ENCODE measurements around the gene CDCA7L. TPM values are rescaled to one million over a fixed set of nuclear protein-coding genes. Genes with fewer than 3 reads are reported as not detected.

The CDCA7L gene
- total and polyA plus RNA-seq, 10 donors: 15.4 to 38.6 (median 30.4) TPM

- DNase-seq: no peak
- Histone ChIP-seq H3K9me3 (no peaks in the 10 kb centered on the region), H3K4me1 (peaks cover 0 to 12% (median 2%) of the 10 kb centered on the region in 6 donors), H3K27me3 (replicated peaks in 1 of 7) (no peaks in the 10 kb centered on the region), H3K4me3 (no peak overlapping the region), H3K36me3 (peaks cover 0 to 87% (median 27%) of the 10 kb centered on the region in 6 donors), H3K27ac (no peak overlapping the region)
- 94 to 98% (median 95%) methylated on average over 14 of the region's 14 CpGs for WGBS, 5 donors
- TF ChIP-seq CTCF (IDR thresholded peaks at IDR 0.05 in 8 of 11, conservative IDR thresholded peaks at IDR 0.05 in 3 of 11) (no peak), POLR2AphosphoS5 (IDR thresholded peaks at IDR 0.05) (no peak), POLR2A (IDR thresholded peaks at IDR 0.05) (no peak)
- intact Hi-C loops (cut with DNase I; ENCODE audit: low total_unique reads): no loop called here
These were observed 42.5 kb downstream of the CDCA7L start for GRCh38 chr7:21903020-21903786.

- peaks cover 0 to 77% (median 21%) of the 10 kb centered on the region in 6 donors for H3K36me3 ChIP-seq
These were observed 43.5 kb downstream of the CDCA7L start for GRCh38 chr7:21902240-21902639.

GRCh38 chr7:21898265-21898930 is 47.3 kb downstream of the CDCA7L start:
- Histone ChIP-seq H3K36me3 (peaks cover 0 to 39% (median 9%) of the 10 kb centered on the region in 6 donors), H3K27ac (peak overlapping the region; percentile 14 to 87 (median 72)), H3K9me3 (no peaks in the 10 kb centered on the region), H3K4me3 (peak overlapping the region in 6 of 8 donors; percentile 3 to 55 (median 14)), H3K4me1 (peaks cover 0 to 29% (median 7%) of the 10 kb centered on the region in 6 donors), H3K27me3 (replicated peaks in 1 of 7) (no peaks in the 10 kb centered on the region)
- WGBS, 5 donors: 48 to 56% (median 51%) methylated on average over 17 of the region's 17 CpGs
- peak; percentile 83 for DNase-seq
- TF ChIP-seq POLR2A (IDR thresholded peaks at IDR 0.05): no peak
- TF ChIP-seq POLR2AphosphoS5 (IDR thresholded peaks at IDR 0.05): no peak
- no peak for TF ChIP-seq CTCF (IDR thresholded peaks at IDR 0.05 in 8 of 11, conservative IDR thresholded peaks at IDR 0.05 in 3 of 11)
- intact Hi-C loops (cut with DNase I; ENCODE audit: low total_unique reads): no loop called here

More at GRCh38 chr7:21902240-21902639, 43.5 kb downstream of the CDCA7L start:
- no peak for DNase-seq
- no peak overlapping the region for H3K27ac ChIP-seq
- no peaks in the 10 kb centered on the region for H3K9me3 ChIP-seq
- no peaks in the 10 kb centered on the region for H3K27me3 ChIP-seq (replicated peaks in 1 of 7)
- peaks cover 0 to 22% (median 7%) of the 10 kb centered on the region in 6 donors for H3K4me1 ChIP-seq
- 76 to 95% (median 92%) methylated on average over 5 of the region's 5 CpGs for WGBS, 5 donors
- H3K4me3 ChIP-seq: no peak overlapping the region
- intact Hi-C loops (cut with DNase I; ENCODE audit: low total_unique reads): no loop called here
- TF ChIP-seq POLR2A (IDR thresholded peaks at IDR 0.05) (no peak), POLR2AphosphoS5 (IDR thresholded peaks at IDR 0.05) (no peak), CTCF (IDR thresholded peaks at IDR 0.05 in 8 of 11, conservative IDR thresholded peaks at IDR 0.05 in 3 of 11) (no peak)

GRCh38 chr7:21893401-21893800 is 52.3 kb downstream of the CDCA7L start:
- no peak overlapping the region for H3K4me3 ChIP-seq
- no peak for DNase-seq
- H3K36me3 ChIP-seq: no peaks in the 10 kb centered on the region
- 86 to 91% (median 88%) methylated on average over 3 of the region's 3 CpGs for WGBS, 5 donors
- no peak for TF ChIP-seq CTCF (IDR thresholded peaks at IDR 0.05 in 8 of 11, conservative IDR thresholded peaks at IDR 0.05 in 3 of 11)
- TF ChIP-seq POLR2AphosphoS5 (IDR thresholded peaks at IDR 0.05): no peak
- no peak for TF ChIP-seq POLR2A (IDR thresholded peaks at IDR 0.05)
- no peaks in the 10 kb centered on the region for H3K27me3 ChIP-seq (replicated peaks in 1 of 7)
- peaks cover 0 to 19% (median 5%) of the 10 kb centered on the region in 6 donors for H3K4me1 ChIP-seq
- H3K27ac ChIP-seq: no peak overlapping the region
- H3K9me3 ChIP-seq: no peaks in the 10 kb centered on the region
- intact Hi-C loops (cut with DNase I; ENCODE audit: low total_unique reads): no loop called here
